Right lobe of liver (tissue), 4 donors: ENCODE data around the gene USP48.

ENCODE experiments used
- POLR2A ChIP-seq: fragments of 450-650 bp; IDR thresholded peaks from one replicate; pipeline ENCODE4 v1.6.1; 2017; ENCODE audit warnings: antibody characterized with exemption, mild to moderate bottlenecking
- TF ChIP-seq, protein P1 (sequence below), 4 donors: fragments of 200-600 bp in 3 of 4; fragments of 450-650 bp in 1 of 4; IDR thresholded peaks; one replicate each; pipeline versions ENCODE4 v1.5.1 to v1.8.0; 2016 to 2022; ENCODE audit warnings: antibody characterized with exemption in 4 of 4, mild to moderate bottlenecking in 2 of 4
- donor health status: DM: no; HTN: no; CAD: no.
- donor health status: DM: no; HTN: no; CAD: no.
- donor health status: DM: no; HTN: yes; CAD: no.

DNA sequence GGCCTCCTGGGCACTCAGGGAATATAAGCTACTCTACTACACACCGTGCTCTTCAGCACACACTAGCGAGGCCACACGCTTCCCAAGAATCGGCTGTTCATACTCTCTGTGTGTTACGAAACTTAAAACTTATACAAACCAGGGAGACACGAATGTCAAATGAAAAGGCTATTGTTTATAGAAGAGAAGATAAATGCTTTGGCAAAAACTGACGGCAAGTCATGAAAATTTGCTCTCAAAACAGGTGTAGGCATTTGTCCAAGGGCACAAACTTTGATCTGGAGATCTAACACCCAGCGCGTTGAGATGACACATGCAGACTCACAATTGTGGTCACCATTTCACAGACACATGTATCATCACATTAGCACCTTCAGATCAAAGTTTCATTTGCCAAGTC lies 46.1 kb downstream of the USP48 start:
- TF ChIP-seq, protein P1, sequence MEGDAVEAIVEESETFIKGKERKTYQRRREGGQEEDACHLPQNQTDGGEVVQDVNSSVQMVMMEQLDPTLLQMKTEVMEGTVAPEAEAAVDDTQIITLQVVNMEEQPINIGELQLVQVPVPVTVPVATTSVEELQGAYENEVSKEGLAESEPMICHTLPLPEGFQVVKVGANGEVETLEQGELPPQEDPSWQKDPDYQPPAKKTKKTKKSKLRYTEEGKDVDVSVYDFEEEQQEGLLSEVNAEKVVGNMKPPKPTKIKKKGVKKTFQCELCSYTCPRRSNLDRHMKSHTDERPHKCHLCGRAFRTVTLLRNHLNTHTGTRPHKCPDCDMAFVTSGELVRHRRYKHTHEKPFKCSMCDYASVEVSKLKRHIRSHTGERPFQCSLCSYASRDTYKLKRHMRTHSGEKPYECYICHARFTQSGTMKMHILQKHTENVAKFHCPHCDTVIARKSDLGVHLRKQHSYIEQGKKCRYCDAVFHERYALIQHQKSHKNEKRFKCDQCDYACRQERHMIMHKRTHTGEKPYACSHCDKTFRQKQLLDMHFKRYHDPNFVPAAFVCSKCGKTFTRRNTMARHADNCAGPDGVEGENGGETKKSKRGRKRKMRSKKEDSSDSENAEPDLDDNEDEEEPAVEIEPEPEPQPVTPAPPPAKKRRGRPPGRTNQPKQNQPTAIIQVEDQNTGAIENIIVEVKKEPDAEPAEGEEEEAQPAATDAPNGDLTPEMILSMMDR (IDR thresholded peaks at IDR 0.05), result no peak
- TF ChIP-seq POLR2A, result no peak
